Activated T-cell treated with anti-CD3 and anti-CD28 coated beads, Interleukin-2, amount 50 U/mL, for 1 hour (primary cell): Measurements from ENCODE around the gene CDIPT.
"Not testable (repeated sequence)": the region's sequence is repeated elsewhere in the genome, so short reads cannot be mapped to it uniquely, and the experiment has no call there.

Experiments
- DNase-seq: peaks from one replicate; pipeline ENCODE4 v3.0.0-alpha.2; 2020

Gene CDIPT

GRCh38 chr16:29894352-29894751 is 31.3 kb upstream of the CDIPT start:
- DNase-seq, result no peak

DNA sequence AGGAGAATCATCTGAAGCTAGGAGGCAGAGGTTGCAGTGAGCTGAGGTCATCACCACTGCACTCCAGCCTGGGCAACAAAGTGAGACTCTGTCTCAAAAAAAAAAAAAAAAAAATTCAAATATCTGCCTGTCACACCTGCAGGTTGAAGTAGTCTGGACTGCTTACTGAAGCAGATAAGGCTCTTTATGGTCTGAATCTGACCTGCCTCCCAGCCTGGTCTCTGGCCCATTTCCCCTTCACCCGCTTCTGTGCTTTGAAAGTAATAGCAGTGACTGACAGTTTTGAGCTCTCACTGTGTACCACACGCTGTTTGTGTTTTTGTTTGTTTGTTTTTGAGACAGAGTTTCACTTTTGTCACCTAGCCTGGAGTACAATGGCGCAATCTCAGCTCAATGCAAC is 30.5 kb upstream of the CDIPT start:
- no peak for DNase-seq

GRCh38 chr16:29892458-29892813 is 29.4 kb upstream of the CDIPT start:
- no peak for DNase-seq

DNA sequence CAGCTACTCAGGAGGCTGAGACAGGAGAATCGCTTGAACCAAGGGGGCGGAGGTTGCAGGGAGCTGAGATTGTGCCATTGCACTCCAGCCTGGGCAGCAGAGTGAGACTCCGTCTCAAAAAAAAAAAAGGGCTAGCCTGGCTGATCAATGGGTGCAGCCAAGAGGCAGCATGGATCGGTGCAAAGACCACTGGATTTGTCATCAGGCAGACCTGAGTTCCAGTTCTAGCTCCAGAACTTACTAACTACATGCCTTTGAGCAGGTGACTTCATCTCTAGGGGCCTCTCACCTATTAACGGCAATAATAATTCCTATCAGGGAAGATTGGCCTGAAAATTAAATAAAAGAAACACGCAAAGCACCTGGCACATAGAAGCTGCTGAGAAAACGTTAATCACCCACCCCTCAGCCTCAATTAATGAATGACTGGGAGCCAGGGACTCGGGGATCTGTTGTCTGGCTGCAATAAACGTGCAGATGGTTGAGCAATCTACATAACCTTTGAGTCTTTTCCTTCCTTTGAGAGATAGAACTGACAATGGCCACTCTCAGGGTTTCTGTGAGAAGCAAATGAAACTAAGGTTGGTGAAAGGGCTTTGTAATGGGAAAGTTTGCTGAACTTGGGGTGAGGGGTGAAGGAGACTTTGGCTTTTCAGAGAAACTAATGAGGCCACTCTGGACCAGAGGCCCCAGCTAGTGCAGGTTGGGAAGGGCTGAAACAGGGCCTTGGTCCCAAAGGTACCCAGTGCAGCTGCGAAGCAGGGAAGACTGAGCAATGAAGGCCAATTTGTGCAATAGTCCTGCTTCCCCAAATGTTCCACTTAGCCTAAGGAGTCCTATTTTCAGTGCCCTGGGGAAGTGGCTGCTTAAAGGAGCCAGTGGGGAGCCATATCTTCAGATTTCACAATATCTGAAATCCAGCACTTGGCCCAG is 28.8 kb upstream of the CDIPT start:
- no peak for DNase-seq

GRCh38 chr16:29889372-29889771 is 26.3 kb upstream of the CDIPT start:
- DNase-seq, result not testable (repeated sequence)

DNA sequence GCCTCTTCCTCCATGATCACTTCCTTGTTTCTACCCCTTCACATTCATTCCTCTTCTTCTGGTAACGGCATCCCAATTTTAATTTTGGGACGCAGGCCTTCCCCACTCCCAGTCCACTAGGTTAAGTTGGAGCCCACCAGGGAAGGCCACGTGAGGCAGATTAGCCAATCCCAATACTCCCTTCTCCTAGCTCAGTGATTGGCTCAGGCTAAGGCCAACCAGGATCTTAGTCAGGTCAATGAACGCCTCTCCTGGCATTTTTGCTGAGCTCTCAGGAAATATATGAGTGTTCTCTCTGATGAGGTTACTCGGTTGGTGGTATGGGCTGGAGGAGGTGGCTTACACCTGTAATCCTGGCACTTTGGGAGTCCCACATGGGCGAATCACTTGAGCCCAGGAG is 21.0 kb upstream of the CDIPT start:
- DNase-seq, result no peak

DNA sequence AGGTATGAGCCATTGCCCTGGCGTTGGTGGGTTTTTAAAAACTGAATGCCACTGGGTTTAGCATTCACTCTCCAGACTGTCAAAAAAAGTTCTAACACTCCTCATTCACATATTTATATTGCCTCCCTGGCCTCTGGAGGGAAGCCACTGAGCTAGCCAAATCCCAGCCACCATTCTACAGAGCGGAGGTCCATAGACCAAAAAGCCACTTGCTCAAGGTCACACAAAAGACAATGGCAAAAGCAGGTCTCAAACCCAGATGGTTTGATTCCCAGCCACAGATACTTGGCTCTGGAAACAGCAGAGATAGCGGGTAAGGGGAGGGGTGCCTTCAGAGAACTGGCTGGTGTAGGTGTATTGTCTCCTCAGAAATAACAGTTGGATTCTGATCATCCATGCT is 18.0 kb upstream of the CDIPT start:
- DNase-seq, result no peak

DNA sequence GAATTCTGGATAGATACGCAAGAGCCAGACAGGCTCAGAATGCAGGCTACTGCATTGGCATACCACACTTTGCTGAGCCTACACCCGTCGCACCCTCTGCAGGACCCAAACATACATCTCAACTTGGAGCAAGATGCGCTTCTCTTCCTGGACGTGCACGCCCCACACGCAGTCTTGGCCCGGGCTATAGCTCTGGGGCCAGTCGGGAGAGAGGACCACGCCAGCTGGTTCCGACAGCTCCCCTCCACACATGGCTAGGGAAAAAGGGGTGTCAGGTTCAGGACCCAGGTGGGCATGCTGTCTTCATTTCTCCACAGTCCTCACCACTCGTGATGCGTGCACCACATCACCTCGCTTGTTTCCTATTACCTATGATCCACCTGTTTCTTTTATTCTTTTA is 15.1 kb upstream of the CDIPT start:
- DNase-seq, result no peak

DNA sequence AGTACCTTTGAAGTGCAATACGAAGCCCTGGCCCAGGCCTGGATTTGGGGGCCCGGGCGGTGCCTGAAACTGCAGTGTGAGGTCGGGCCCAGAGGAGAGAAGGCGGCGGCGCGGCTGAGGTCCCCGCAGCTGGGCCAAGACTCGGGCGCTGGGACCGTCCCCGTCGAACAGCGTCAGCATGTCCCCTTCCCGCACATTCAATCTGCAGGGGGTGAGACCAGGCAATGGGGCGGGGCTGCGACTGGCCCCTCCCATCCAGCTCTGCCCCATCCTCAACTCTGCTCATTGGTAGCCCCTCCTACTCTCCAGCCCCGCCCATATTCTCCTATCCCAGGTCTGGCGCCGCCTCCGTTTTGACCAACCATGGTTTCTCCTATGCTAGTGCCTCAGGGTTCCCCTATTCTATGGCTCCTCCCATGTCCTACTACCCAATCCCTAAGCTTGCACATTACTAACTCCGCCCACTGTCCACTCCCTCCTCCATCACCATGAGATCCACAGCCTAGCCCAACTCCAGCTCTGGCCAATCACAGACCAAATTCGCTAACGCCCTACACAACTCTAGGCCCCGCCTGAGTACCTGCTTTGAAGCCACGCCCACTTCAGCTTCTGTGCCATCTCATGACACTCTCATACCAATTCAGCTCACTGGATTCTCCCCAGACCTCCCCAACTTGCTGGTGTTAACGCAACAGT is 14.4 kb upstream of the CDIPT start:
- peak; percentile 46 for DNase-seq

DNA sequence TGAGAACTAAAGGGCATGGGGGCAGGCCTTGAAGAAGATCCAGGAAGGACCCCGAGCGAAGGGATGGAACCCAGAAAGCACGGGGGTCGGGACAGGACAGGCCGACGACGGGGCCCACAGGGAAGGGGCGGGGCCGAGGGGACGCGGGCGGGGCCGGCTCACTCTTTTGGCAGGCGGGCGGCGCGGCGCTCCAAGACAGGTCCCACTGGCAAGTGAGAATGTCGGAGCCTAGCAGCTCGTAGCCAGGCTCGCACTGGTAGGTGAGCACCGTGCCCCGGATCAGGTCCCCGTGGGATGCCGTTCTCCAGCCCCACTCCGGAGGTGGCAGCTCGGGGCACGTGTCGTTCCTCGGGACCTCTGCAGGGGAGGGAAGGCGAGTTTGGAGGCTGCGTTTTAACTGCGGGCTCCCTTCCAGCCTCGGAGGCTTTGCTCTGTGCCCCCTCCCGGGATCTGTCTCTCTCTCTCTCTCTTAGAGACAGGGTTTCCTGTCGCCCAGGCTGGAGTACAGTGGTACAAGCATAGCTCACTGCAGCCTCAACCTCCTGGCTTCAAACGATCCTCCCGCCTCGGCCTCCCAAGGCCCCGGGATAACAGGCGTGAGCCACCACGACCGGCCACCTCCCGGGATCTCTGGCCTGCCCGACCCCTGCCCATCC is 13.7 kb upstream of the CDIPT start:
- peak; percentile 55 for DNase-seq

GRCh38 chr16:29876217-29876593 is 13.2 kb upstream of the CDIPT start:
- no peak for DNase-seq

DNA sequence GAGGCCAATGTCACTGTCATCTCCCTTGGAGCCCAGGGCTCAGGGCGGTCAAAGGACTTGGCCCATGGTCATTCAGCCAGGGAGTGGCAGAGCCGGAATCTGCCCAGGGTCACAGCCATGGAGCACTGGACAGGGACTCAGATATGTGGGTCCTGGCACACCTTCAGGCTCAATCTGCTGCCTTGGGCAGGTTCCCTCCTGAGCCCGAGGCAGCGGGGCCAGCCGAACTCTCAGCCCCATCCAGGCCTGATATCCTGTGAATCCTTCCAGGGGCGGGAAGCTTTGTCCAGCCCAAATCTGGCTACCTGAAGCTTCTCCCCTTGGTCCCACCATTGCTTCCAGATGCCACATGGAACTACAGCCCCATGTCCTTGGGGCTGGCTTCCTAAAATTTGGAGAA is 12.2 kb upstream of the CDIPT start:
- no peak for DNase-seq

- DNase-seq, result no peak
These were observed 10.3 kb upstream of the CDIPT start for GRCh38 chr16:29873319-29873718.

DNA sequence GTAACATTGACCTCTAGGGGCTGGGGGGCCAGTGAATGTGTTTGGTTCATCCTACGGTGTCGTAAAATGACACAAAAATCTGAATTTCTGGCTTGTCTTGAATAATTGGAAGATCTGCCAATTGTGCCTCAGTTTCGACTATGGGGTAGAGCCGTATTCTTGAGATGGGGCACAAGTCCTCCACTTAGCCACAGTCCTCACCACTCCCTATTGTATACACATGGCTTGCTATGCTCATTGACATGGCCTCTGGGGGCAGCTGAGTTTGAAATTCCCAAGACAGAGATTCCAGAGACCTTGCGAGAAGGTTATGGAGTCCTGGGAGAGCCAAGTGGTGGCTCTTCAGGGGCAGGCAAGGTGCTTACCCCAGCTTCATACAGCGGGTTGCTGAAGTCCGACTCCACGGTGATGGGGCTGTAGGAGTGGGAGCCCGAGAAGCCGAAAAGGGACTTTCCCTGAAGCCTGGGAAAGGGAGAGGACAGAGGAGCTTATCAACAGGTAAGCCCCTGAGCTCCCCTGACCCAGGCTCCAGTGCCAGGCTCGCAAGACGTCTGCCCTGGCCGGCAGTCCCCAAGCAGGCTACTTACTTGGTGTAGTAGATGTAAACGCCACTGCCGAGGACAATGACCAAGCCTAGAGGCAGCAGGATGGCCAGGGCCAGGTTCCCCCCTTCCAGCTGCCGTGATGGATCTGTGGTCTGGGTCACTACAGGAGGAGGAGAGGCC is 9.0 kb upstream of the CDIPT start:
- DNase-seq, result no peak

DNA sequence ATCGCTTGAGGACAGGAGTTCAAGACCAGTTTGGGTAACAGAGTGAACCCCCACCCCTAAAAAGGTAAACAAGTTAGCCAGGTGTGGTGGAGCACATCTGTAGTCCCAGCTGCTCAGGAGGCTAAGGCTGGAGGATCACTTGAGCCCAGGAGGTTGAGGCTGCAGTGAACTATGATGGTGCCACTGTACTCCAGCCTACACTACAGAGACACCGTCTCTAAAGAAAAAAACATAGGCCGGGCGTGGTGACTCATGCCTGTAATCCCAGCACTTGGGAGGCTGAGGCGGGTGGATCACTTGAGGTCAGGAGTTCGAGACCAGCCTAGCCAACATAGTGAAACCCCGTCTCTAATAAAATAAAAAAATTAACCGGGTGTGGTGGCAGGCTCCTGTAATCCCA is 6.0 kb upstream of the CDIPT start:
- DNase-seq, result not testable (repeated sequence)

- DNase-seq, result no peak
These were observed 5.5 kb upstream of the CDIPT start for GRCh38 chr16:29868396-29869009.

DNA sequence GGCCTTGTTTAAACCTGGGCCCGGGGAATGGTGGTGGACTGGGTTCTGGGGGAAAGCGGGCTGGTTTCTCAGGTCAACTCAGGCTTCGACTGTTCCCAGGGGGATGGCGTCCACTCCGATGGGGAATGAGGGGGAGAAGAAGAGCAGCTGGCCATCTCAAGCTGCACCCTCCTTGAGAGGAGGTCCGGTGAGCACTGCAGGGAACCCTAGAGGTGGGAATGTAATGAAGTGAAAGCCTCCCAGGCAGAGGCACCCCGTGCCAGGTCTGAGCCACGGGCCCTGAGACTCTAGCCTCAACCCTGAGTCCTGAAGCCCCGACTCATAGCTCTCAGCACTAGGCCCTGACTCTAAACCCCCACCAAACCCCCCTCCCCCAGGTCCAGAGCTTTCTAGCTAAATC is 1.2 kb upstream of the CDIPT start:
- no peak for DNase-seq

GRCh38 chr16:29863669-29863984 is 601 bp upstream of the CDIPT start:
- DNase-seq, result no peak

- DNase-seq, result no peak
These were observed 593 bp downstream of the CDIPT start for GRCh38 chr16:29862383-29862883.

- DNase-seq, result no peak
These were observed 2.8 kb downstream of the CDIPT start for GRCh38 chr16:29860218-29860617.

DNA sequence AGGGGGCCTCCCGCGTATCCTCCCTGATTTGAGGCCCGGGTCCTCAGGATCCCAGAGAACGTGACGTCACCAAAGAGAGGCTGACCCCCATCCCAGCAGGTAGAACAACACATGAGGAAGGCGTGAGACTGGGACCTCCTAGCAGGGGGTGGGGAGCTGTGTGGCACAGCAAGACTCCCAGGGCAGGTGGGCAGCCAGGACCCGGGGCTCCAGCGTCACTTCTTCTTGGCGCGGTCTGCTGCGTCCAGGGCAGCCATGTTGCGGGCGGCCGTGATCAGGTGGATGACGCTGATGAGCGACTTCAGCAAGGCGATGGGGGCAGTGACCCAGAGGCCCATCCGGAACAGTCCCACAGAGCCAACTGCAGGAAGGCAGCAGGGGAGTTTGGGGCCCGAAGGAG is 4.1 kb downstream of the CDIPT start:
- DNase-seq, result no peak

GRCh38 chr16:29858149-29858849 is 4.7 kb downstream of the CDIPT start:
- DNase-seq, result no peak
